Measurements from ENCODE around the gene FXR2. TPM values are rescaled to one million over a fixed set of nuclear protein-coding genes. Genes with fewer than 3 reads are reported as not detected.

The FXR2 gene
- polyA plus RNA-seq, 1 donor (not counting 4 experiments of a cell fraction or from before 2014, with no cell fraction given), result 30.6 TPM

DNA sequence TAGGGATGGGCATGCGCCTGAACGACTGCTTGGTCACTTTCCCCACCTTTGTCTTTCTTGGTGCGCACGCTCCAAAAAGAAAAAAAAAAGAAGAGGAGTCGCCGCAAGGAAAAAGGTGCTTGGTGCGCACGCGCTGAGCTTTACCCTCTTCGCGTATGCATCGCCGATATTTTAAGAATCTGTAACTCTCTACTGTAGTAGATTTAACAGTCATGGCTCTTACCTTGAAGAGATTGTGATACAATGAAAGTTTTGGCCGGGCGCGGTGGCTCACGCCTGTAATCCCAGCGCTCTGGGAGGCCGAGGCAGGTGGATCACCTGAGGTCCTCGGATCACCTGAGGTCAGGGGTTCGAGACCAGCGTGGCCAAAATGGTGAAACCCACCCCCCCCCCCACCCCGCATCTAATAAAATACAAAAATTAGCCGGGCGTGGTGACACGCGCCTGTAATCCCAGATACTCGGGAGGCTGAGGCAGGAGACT lies 609 bp upstream of the FXR2 start:
- peak overlapping the region in 2 of 3 experiments; percentile 25 to 65 for H3K4me3 ChIP-seq (ENCODE audit: control insufficient read depth in 2 of 3, extremely low read depth in 1 of 3, insufficient read depth in 2 of 3, low read depth in 1 of 3, low read length in 3 of 3)
- peak overlapping the region; percentile 58 for H3K4me2 ChIP-seq (ENCODE audit: control insufficient read depth, extremely low read depth, insufficient read depth, low read depth, low read length)
- H3K9ac ChIP-seq (ENCODE audit: control insufficient read depth, extremely low read depth, insufficient read depth, low read length), result peak overlapping the region; percentile 61
- peak overlapping the region; percentile 83 for H2AFZ ChIP-seq (ENCODE audit: control insufficient read depth, low read length)
- dilution Hi-C loops (cut with MboI; ENCODE audit: extremely low pct_ligation_motif_present, low sequenced_read_pairs), result no loop called here
- H3K27me3 ChIP-seq (ENCODE audit: control insufficient read depth, extremely low read depth, insufficient read depth, low read length), result no peaks in the 10 kb centered on the region
- H3K36me3 ChIP-seq (ENCODE audit: control insufficient read depth in 2 of 2, extremely low read depth in 1 of 2, insufficient read depth in 2 of 2, low read length in 2 of 2), result peaks cover 0 to 5% of the 10 kb centered on the region in 2 experiments
- TF ChIP-seq, protein P1, sequence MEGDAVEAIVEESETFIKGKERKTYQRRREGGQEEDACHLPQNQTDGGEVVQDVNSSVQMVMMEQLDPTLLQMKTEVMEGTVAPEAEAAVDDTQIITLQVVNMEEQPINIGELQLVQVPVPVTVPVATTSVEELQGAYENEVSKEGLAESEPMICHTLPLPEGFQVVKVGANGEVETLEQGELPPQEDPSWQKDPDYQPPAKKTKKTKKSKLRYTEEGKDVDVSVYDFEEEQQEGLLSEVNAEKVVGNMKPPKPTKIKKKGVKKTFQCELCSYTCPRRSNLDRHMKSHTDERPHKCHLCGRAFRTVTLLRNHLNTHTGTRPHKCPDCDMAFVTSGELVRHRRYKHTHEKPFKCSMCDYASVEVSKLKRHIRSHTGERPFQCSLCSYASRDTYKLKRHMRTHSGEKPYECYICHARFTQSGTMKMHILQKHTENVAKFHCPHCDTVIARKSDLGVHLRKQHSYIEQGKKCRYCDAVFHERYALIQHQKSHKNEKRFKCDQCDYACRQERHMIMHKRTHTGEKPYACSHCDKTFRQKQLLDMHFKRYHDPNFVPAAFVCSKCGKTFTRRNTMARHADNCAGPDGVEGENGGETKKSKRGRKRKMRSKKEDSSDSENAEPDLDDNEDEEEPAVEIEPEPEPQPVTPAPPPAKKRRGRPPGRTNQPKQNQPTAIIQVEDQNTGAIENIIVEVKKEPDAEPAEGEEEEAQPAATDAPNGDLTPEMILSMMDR (optimal IDR thresholded peaks at IDR 0.05 in 1 of 3, IDR thresholded peaks at IDR 0.05 in 1 of 3, conservative IDR thresholded peaks at IDR 0.05 in 1 of 3; ENCODE audit: extremely low read depth in 1 of 3, insufficient read depth in 2 of 3, low read length in 3 of 3), result no peak
- no peak for TF ChIP-seq EZH2 (IDR thresholded peaks at IDR 0.05; ENCODE audit: low read length)
- H3K9me1 ChIP-seq (ENCODE audit: control insufficient read depth, extremely low read depth, insufficient read depth, low read length), result no peaks in the 10 kb centered on the region
- FAIRE-seq (peak; percentile 36), DNase-seq (ENCODE audit: low read depth, low spot score) (no peak)
- H3K9me3 ChIP-seq (ENCODE audit: control insufficient read depth, low read depth, low read length), result no peaks in the 10 kb centered on the region
- H3K27ac ChIP-seq (ENCODE audit: control insufficient read depth, insufficient read depth, low read length), result peak overlapping the region; percentile 40
- peaks cover 20% of the 10 kb centered on the region for H3K4me1 ChIP-seq (ENCODE audit: control insufficient read depth, extremely low read depth, insufficient read depth, low read length)
- peaks cover 41% of the 10 kb centered on the region for H3K79me2 ChIP-seq (ENCODE audit: control insufficient read depth, insufficient read depth, low read length)
- peaks cover 3% of the 10 kb centered on the region for H4K20me1 ChIP-seq (ENCODE audit: control insufficient read depth, extremely low read depth, insufficient read depth, low read length)

DNA sequence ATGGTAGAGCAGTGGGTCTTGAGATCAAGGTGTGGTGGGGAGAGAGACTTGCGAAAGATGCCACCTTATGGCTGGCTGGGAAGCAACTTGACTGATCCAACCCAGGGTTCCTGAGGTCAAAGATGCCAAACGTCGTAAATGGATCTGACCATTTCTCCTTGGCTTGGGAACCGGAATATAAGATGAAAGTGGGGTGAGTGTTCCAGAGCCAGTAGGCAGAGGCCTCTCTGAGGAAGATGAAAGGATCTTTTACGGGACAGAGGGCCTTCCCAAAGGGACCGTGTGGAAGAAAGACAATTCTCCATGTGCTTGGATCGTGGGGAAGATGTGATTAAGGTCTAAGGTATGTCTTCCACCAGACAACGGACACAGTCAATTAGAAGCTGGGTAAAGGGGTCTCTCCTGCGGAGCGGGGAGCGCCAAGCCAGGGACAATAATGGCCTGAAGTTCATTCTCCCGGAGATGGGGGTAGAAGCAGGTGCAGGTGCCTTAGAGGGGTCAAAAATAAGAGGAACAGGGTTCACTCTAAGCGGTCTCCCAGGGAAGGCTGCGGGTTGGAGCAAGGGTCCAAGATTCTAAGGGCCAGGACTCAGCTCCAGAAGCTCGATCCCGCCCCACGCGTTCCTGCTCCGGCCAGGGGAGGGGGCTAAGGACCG lies 800 bp downstream of the FXR2 start:
- H4K20me1 ChIP-seq (ENCODE audit: control insufficient read depth, extremely low read depth, insufficient read depth, low read length), result peaks cover 3% of the 10 kb centered on the region
- peak overlapping the region; percentile 25 for H2AFZ ChIP-seq (ENCODE audit: control insufficient read depth, low read length)
- peak overlapping the region; percentile 87 for H3K27ac ChIP-seq (ENCODE audit: control insufficient read depth, insufficient read depth, low read length)
- peak overlapping the region; percentile 99 for H3K4me2 ChIP-seq (ENCODE audit: control insufficient read depth, extremely low read depth, insufficient read depth, low read depth, low read length)
- H3K79me2 ChIP-seq (ENCODE audit: control insufficient read depth, insufficient read depth, low read length), result peaks cover 53% of the 10 kb centered on the region
- no peaks in the 10 kb centered on the region for H3K27me3 ChIP-seq (ENCODE audit: control insufficient read depth, extremely low read depth, insufficient read depth, low read length)
- DNase-seq (ENCODE audit: low read depth, low spot score) (no peak), FAIRE-seq (peak; percentile 67)
- H3K9me3 ChIP-seq (ENCODE audit: control insufficient read depth, low read depth, low read length), result no peaks in the 10 kb centered on the region
- H3K36me3 ChIP-seq (ENCODE audit: control insufficient read depth in 2 of 2, extremely low read depth in 1 of 2, insufficient read depth in 2 of 2, low read length in 2 of 2), result peaks cover 0 to 9% of the 10 kb centered on the region in 2 experiments
- no peaks in the 10 kb centered on the region for H3K9me1 ChIP-seq (ENCODE audit: control insufficient read depth, extremely low read depth, insufficient read depth, low read length)
- TF ChIP-seq, protein P1 (optimal IDR thresholded peaks at IDR 0.05 in 1 of 3, IDR thresholded peaks at IDR 0.05 in 1 of 3, conservative IDR thresholded peaks at IDR 0.05 in 1 of 3; ENCODE audit: extremely low read depth in 1 of 3, insufficient read depth in 2 of 3, low read length in 3 of 3), result peak in 1 of 3 experiments; percentile 43
- no peak for TF ChIP-seq EZH2 (IDR thresholded peaks at IDR 0.05; ENCODE audit: low read length)
- H3K9ac ChIP-seq (ENCODE audit: control insufficient read depth, extremely low read depth, insufficient read depth, low read length), result peak overlapping the region; percentile 87
- H3K4me1 ChIP-seq (ENCODE audit: control insufficient read depth, extremely low read depth, insufficient read depth, low read length), result peaks cover 20% of the 10 kb centered on the region
- dilution Hi-C loops (cut with MboI; ENCODE audit: extremely low pct_ligation_motif_present, low sequenced_read_pairs), result no loop called here
- peak overlapping the region; percentile 61 to 88 (median 81) for H3K4me3 ChIP-seq (ENCODE audit: control insufficient read depth in 2 of 3, extremely low read depth in 1 of 3, insufficient read depth in 2 of 3, low read depth in 1 of 3, low read length in 3 of 3)
